Dermis microvascular lymphatic vessel endothelial cell (primary cell): ENCODE results near the gene CES3. TPM values are rescaled to one million over a fixed set of nuclear protein-coding genes. Genes with fewer than 3 reads are reported as not detected.
A peak's percentile ranks its signal among the peaks of the same experiment; 100 is the strongest.
"Not testable (repeated sequence)": the region's sequence is repeated elsewhere in the genome, so short reads cannot be mapped to it uniquely, and the experiment has no call there.

Experiments used
- DNase-seq, 2 donors: peaks; one replicate each; pipeline versions ENCODE4 v3.0.0 to v3.0.0-alpha.2; 2010; ENCODE audit warnings: low read depth in 2 of 2
- total RNA-seq: library from RNA; depleted of rRNA; stranded (reverse); fragments of >200 nt; gene quantifications from 2 replicates; pipeline ENCODE4 v1.2.1, GENCODE V29; 2014

CES3 gene
- total RNA-seq, 1 donor from 2014 or later = not detected

- no peak for DNase-seq
Observed at GRCh38 chr16:66926171-66926947, 34.7 kb upstream of the CES3 start.

GRCh38 chr16:66926961-66927436, 34.1 kb upstream of the CES3 start:
- DNase-seq = no peak

DNA sequence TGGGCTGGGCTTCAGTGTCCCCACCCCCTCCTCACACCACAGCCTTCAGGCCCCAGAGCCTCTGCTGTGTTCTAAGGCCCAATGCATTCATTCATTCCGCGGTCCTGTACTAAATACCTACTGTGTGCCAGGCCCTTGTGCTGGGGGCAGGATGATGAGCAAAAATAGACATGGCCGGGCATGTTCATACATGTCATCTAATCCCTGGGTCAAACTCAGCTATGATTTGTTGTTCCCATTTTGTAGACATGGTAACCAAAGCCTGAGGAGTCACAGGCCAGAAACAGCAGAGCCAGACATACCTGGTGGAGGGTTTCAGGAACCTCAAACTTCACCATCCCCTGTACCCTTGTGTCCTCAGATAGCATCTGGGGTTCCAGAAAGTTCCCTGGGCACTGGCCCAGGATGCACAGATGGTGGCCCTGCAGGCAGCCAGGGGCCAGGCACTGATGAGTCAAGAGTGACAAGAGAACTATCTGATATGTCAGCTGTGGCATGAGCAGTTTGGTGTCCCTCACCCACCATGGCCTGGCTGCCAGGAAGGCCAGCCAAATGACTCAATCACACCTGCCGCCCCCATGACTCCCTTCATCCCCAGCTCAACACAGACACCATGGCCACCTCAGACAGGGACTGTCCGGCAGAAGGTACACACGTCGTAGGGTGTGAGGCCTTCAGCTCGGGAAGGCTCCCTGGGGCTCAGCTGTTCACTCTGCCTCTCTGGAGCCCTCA, 33.0 kb upstream of the CES3 start:
- no peak for DNase-seq

GRCh38 chr16:66928702-66929388, 32.2 kb upstream of the CES3 start:
- DNase-seq = peak in 1 of 2 donors; percentile 22

GRCh38 chr16:66930189-66930588, 30.9 kb upstream of the CES3 start:
- no peak for DNase-seq

GRCh38 chr16:66931665-66932064, 29.4 kb upstream of the CES3 start:
- DNase-seq = no peak

DNA sequence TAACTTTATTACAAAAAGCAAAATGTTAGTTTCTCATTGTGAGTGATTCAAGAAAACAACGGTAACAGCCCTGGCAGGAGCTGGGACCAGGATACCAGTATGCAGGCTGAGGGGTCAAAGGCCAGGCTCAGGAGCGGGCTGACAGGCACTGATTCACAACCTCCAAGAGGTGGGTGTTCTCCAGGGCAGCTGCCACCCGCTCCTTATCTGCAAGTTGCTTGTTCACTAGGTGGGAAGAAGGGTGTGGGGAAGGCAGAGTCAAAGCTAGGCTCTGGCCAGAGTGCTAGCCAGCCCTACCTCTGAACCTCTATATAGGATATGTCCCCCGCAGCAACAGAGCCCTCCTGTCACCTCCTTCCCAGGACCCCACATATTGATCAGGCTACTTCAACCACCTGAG, 29.0 kb upstream of the CES3 start:
- no peak for DNase-seq

- DNase-seq = no peak
Observed at GRCh38 chr16:66933776-66934137, 27.3 kb upstream of the CES3 start.

- DNase-seq = peak; percentile 78 to 87
Observed at GRCh38 chr16:66934138-66934838, 26.8 kb upstream of the CES3 start, which contains the start of gene CIAO2B. CIAO2B (minus strand) TSS chr16:66934402; CDS start chr16:66934364, 38 bp downstream.

GRCh38 chr16:66934839-66935313, 26.2 kb upstream of the CES3 start:
- not testable (repeated sequence) for DNase-seq

DNA sequence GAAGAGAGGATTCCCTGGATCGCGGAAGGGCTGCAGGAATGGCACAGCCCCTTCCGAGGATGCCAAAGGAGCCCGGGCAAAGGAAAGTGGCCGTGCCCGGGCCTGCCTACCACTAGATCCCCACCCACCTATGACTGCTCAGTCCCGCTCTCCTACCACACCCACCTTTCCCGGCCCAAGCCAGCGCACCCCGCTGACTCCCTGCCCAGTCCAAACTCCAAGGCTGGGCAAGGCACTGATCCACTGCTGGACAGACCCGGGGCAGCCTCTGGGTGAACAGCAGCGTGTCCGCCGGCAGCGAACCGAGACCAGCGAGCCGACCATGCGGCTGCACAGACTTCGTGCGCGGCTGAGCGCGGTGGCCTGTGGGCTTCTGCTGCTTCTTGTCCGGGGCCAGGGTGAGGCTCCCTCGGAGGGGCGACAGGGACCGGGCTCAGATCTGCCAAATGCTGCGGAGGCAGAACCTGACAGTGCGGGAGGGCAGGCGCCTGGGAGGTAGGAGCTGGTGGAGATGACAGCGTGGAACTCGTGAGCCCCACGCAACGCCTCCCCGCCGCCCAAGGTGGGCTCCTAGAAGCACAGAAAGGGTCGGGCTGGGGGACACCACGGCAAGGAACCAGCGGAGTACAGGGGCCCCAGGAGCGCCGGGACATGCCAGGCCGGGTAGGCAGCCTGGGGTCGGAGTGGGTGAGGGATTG, 25.6 kb upstream of the CES3 start, which contains the start of gene CES2:
CES2 (plus strand) TSS at position 203 of the 698 bp plus-strand sequence; CDS start at position 323, 120 bp downstream.
- peak in 1 of 2 donors; percentile 38 for DNase-seq

DNA sequence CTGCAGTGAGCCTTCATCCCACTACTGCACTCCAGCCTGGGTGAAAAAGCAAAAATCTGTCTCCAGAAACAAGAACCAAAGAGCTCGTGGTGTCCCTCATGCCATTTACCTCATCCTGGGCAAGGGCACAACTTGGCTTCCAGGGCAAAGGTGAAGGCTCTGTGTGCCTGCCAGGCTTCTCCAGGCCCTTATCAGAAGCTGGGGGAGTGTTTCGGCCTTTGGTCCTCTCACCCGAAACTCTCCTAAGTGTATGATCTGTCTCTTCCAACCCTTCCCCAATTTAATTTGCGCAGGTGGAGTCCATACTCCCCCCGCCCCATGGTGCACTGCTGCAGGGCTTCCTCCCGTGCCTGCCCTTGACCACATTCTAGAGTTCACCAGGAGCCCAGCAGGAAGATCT, 24.6 kb upstream of the CES3 start:
- no peak for DNase-seq

DNA sequence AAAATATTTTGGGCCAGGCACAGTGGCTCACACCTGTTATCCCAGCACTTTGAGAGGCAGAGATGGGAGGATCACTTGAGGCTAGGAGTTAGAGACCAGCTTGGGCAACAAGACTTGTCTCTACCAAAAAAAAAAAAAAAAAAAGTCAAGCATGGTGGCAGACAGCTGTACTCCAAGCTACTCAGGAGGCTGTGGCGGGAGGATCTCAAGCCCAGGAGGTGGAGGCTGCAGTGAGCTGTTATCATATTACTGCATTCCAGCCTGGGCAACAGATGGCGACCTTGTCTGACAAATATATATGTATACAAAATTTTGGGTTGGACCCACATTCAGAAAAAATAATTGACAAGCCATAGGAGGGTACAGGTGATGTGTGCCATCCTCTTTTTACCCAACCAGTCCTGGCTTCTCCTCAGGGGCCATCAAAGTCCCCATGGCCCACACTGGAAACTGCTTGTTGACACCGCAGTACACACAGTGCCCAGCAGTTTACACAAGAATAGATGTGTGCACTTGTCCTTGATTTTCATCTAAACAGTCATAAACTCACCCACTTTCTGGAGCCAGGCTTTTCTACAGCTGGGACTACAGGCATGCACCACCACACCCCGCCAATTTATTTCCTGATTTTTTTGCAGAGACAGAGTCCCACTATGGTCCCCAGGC, 24.0 kb upstream of the CES3 start:
- DNase-seq = no peak

DNA sequence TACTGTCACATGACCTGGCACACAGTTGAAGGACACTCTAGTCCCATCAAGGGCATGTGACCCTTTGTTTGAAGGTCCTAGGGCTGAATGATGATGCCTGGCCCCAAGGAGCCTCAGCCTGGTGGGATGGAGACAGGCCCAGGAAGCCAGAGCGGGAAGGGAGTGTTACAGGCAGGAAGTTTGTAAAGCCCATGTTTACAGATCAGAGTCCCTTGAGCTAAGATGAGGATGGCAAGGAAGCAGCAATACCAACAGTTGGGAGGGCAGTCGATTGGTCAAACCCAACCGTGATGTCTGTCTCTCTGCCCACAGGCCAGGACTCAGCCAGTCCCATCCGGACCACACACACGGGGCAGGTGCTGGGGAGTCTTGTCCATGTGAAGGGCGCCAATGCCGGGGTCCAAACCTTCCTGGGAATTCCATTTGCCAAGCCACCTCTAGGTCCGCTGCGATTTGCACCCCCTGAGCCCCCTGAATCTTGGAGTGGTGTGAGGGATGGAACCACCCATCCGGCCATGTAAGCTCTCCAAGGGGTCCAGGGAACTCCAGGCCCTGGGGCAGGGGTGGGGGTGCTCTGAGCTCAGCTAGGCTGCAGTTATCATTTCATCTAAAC, 23.2 kb upstream of the CES3 start:
- no peak for DNase-seq

DNA sequence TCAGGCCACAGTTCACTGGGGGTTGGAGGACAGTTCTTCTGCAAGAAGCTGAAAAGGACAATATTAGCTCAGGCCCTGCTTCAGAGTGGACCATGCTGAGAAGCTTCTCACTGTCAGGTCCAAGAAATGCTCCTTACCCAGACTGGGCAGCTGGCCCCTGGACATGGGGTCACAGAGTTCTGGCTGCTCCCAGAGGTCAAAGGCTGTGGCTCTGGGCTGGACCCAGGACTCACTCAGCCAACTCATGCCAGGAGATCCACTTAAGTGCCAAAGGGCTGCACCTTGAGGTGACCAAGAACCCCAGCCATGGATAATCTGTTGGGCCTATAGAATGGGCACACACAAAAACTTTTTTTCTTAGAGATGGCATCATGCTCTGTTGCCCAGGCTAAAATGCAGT, 21.7 kb upstream of the CES3 start:
- DNase-seq = no peak

DNA sequence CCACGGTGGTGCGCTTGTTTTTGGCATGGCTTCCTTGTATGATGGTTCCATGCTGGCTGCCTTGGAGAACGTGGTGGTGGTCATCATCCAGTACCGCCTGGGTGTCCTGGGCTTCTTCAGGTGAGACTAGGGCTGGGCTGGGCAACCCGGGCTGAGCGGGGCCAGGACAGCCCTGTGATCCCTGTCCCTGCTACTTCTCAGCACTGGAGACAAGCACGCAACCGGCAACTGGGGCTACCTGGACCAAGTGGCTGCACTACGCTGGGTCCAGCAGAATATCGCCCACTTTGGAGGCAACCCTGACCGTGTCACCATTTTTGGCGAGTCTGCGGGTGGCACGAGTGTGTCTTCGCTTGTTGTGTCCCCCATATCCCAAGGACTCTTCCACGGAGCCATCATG, 20.8 kb upstream of the CES3 start:
- no peak for DNase-seq

DNA sequence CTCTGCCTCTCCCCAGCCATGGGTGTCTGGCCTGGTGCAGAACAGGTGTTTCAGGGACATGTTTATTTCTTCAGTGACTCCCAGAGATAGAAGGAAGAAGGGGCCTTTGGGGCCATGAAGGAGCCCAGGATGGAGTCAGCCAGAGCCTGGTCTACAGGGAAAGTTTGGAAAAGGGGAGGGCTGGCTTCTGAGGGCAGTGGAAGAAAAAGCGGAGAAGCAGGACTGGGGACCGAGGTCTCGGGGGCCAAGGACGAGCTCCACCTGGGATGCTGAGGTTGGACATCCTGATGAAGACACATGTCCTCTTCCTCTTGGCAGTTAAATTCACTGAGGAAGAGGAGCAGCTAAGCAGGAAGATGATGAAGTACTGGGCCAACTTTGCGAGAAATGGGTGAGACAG, 18.1 kb upstream of the CES3 start:
- no peak for DNase-seq

GRCh38 chr16:66943426-66944053, 17.5 kb upstream of the CES3 start:
- DNase-seq = no peak

- DNase-seq = no peak
Observed at GRCh38 chr16:66944054-66944441, 17.0 kb upstream of the CES3 start.
